Inferior parietal cortex (tissue), 1 donor: ENCODE data around the gene TPCN2.
"Not testable (repeated sequence)": the region's sequence is repeated elsewhere in the genome, so short reads cannot be mapped to it uniquely, and the experiment has no call there.

Source experiments
- DNase-seq: peaks from one replicate; pipeline ENCODE4 v3.0.0-alpha.2; 2016; ENCODE audit errors: extremely low spot score

The TPCN2 gene

GRCh38 chr11:69127884-69128283 lies 79.2 kb downstream of the TPCN2 start:
- no peak for DNase-seq

- DNase-seq: no peak
These were observed 80.3 kb downstream of the TPCN2 start for GRCh38 chr11:69129053-69129452.

- no peak for DNase-seq
These were observed 80.9 kb downstream of the TPCN2 start for GRCh38 chr11:69129647-69130046.

GRCh38 chr11:69130654-69131053 lies 81.9 kb downstream of the TPCN2 start:
- no peak for DNase-seq

GRCh38 chr11:69131121-69131566 lies 82.4 kb downstream of the TPCN2 start:
- DNase-seq: no peak

DNA sequence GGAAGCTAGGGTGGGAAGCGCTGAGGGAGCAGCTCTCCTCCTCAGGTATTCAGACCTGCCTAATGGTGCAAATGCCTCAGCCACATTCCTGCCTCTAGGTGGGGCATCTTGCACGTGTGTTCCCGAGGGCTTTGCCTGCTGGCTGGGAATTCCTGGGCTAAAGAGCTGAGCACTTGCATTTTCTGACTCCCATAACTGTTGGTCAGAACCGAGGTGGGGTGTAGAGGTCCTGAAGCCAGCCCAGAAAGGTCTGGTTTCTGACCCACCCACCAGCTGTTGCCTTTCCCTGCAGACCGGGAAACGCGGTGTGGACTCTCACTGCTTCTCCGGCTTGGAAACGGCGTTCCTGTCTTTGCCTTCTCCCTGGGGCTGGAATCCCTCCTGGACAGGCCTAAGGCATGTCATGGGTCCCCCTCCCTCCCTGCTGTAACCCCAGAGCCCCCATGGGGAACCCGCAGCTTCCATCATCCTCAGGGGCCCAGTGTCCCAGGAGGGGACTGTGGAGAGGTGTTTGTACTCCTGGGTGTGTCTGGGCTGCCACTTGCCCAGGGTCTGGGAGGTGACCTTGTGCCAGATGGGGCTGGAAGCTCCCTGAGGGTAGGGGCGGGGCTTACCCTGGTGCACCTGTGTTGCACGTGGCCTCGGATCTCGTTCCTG lies 83.0 kb downstream of the TPCN2 start:
- DNase-seq: peak; percentile 61

DNA sequence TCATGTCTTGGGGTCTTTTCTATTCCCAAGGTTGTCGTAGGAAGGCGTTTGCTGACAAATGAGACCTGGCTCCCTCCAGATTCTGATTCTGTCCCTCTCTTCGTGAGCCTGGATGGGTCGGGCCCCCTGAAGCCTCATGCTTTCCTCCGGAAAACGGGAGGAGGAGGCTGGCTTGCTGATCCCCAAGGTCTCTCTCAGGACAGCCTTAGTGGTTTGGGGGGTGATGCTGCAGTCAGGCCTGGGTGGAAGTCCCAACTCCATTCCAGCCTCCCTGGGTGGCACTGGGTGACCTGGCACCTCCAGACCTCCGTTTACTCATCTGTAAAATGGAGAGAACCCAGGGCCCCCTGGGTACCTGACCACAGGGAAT lies 83.6 kb downstream of the TPCN2 start:
- DNase-seq: no peak

DNA sequence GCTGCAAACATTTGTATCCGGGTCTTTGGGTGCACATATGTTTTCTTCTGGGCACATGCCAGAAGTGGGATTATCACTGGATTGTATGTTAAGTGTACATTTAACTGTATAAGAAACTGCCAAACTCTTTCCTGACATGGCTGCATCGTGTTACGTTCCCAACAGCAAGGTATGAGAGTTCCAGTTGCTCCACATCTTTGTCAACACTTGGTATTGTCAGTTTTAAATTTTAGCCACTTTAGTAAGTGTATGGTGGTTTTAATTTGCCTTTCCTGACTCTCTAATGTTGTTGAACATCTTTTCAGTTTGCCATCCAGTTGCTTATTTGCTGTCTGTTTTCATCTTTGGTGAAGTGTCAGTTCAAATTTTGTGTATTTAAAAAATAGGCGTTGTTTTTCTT lies 84.5 kb downstream of the TPCN2 start:
- DNase-seq: no peak

- not testable (repeated sequence) for DNase-seq
These were observed 85.5 kb downstream of the TPCN2 start for GRCh38 chr11:69134182-69134581.

DNA sequence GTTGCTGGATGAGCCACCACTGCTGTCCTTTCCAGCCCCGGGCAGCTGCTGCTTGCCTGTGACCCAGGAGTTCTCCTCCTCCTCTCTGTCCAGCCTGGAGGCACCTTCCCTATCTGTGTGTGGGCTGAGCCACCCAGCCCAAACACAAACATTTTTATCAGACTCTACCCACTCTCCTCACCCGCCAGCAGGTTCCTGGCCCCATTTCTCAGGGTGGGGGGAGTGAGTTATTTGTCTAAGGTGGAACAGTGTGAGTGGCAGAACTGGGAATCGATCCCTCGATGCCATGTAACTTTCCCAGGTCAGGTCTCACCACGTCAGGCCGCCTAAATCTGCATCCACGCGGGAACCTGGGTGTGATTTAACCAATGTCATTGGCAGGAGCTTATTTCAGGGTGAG lies 86.2 kb downstream of the TPCN2 start:
- no peak for DNase-seq

- DNase-seq: no peak
These were observed 87.0 kb downstream of the TPCN2 start for GRCh38 chr11:69135420-69136363.

DNA sequence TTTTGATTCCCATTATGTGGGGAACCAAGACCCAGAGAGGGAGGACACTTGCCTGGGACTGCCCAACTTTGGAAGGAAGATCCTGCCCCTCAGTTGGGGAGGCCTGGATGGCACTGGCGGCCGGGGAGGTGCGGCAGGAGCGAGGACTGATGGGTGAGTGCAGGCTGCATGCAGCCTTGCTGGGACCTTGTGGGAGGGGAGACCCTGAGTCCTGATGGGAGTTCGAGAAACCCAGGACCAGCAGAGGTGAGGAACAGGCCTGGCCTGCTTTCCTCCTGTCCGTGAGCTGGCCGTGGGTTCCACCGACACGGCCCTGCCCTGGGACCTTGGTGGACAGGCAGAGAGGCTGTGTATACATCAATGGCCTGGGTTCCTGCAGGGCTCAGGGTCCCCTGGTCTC lies 87.7 kb downstream of the TPCN2 start:
- DNase-seq: no peak

DNA sequence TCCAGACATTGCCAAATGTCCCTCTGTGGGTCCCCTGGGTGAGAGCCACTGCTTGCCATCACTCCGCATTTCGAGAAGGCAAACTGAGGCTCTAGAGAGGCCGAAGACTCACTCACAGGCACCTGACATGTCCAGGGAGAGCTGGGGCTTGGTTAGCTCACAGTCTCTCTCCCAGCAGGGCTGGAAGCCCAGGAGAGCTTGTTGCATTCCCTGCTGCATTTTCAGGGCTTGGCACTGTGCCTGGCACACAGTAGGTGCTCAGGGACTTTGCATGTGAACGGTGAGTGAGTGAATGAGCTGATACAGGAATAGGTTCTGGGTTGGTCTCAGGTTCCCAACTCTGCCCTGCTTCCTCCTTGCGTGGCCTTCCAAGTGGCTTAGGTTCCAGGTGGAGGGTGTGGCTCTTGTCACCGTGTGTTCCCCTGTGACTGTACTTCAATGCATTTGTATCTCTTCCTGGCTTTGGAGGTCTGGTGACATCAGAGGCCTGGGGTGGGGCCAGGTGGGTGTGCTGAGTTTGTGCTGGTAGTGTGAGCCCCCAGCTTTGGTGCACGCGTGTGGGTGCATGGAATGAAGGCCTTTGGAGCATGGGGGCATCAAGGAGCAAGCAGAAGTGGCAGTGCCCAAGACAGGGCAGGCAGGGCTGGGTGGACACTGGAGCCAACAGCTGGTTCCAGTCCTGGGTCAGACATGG lies 88.6 kb downstream of the TPCN2 start:
- no peak for DNase-seq

DNA sequence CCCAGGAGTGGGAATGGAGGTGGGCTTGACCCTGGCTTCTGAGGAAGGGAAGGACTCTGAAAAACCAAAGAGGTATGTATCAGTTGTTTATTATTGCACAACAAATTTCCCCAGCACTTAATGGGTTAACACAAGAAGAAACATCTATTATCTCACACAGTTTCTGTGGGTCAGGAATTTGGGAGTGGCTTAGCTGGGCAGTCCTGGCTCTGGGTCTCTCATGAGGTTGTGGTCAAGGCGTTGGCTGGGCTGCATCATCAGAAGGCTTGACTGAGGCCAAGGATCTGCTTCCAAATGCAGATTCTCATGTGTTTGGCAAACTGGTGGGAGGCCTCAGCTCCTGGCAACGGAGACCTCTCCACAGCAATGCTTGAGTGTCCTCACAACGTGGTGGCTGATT lies 89.5 kb downstream of the TPCN2 start:
- no peak for DNase-seq

DNA sequence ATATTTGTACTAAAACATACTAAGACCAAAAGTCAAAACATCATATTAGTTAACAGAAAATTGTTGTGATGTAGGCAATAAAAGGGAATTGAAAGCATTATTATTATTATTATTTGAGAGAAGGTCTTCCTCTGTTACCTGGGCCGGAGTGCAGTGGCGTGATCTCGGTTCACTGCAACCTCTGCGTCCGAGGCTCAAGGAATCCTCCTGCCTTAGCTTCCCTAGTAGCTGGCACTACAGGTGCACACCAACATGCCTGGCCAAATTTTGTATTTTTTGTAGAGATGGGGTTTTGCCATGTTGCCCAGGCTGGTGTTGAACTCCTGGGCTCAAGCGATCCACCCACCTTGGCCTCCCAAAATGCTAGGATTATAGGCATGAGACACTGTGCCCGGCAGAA lies 91.4 kb downstream of the TPCN2 start:
- DNase-seq: not testable (repeated sequence)

DNA sequence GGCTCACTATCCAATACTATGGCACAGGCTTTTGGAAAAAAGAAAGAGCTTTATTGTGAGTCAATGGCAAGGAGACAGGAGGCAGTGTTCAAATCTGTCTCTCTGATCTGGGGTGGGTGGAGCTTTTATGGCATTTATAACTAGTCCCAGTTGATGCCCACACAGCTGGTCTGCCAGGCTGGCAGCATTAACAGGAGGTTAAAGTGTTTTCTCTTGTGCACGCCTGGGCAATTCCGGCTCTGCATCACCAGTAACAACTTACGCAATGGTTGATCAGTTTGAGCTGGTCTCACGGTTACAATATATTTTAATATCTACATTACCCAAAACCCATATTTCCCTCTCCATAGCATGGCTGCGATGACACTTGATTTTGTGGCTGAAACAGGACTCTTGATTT lies 91.9 kb downstream of the TPCN2 start:
- DNase-seq: no peak

DNA sequence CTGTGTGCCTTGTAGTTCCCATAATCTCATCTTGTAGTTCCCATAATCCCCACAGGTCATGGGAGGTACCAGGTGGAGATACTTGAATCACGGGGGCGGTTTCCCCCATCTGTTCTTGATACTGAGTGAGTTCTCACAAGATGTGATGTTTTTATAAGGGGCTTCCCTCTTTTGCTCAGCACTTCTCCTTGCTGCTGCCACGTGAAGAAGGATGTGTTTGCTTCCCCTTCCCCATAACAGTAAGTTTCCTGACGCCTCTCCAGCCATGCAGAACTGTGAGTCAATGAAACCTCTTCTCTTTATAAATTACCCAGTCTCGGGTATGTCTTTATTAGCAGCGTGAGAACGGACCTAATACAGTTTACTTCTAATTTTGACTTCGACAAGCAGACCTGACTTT lies 93.0 kb downstream of the TPCN2 start:
- no peak for DNase-seq

GRCh38 chr11:69142895-69143294 lies 94.2 kb downstream of the TPCN2 start:
- DNase-seq: no peak

DNA sequence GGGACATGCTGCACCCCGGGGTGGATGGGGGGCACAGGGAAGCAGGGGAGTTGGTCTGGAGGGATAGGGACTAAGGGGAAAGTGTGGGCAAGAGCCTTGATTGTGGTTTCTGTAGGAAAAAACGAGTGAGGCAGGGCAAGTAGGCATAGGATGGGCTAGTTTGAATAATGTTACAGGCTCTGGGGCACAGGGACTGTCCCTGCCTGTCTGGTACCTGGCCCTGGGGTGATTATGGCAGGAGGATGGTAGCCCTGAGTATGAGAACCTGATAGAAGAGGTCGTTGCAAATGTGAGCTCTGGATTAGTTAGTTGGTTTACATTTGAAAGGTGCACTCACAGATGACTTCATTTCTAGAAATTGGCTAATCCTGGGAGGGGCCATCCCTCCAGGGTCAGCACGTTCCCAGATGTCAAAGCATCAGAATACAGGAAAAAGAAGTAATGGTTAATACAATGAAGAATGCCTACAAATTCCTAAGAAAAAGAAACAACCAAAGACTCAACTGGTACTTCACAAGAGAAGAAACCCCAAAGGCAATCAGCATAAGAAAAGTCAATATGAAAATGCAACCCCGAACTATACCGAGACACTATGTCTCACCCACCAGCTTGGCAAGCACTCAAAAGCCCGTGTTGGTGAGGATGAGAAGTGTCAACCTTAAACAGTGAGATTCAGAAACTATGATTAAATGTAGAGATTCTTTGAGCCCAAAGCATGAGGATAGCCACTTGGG lies 95.8 kb downstream of the TPCN2 start:
- no peak for DNase-seq

- no peak for DNase-seq
These were observed 96.3 kb downstream of the TPCN2 start for GRCh38 chr11:69145050-69145380.

- no peak for DNase-seq
These were observed 99.6 kb downstream of the TPCN2 start for GRCh38 chr11:69148377-69148762.

DNA sequence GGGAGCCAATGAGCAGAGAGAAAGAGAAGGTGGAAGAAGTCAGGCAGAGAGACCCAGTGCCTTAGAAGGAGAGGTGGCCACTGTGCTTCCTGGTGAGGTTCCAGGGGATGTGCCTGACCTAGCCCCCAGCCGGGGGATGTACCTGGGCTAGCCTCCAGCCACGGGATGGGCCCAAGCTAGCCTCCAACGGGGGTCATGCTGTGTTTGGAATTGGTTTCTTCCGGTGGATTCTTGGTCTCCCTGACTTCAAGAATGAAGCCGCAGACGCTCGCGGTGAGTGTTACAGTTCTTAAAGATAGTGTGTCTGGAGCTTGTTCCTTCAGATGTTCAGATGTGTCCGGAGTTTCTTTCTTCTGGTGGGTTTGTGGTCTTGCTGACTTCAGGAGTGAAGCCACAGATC lies 100.1 kb downstream of the TPCN2 start:
- DNase-seq: no peak
